GM19397 (cell line): Measurements from ENCODE around the gene DEFB128.
"Not testable (repeated sequence)": the region's sequence is repeated elsewhere in the genome, so short reads cannot be mapped to it uniquely, and the experiment has no call there.

Experiments used
- ATAC-seq: cut with Tn5 transposase; IDR thresholded peaks from one replicate; pipeline ENCODE4 v1.9.1; 2021; ENCODE audit warnings: mild to moderate bottlenecking, moderate library complexity; ENCODE audit not compliant: unreplicated experiment

DEFB128 gene

DNA sequence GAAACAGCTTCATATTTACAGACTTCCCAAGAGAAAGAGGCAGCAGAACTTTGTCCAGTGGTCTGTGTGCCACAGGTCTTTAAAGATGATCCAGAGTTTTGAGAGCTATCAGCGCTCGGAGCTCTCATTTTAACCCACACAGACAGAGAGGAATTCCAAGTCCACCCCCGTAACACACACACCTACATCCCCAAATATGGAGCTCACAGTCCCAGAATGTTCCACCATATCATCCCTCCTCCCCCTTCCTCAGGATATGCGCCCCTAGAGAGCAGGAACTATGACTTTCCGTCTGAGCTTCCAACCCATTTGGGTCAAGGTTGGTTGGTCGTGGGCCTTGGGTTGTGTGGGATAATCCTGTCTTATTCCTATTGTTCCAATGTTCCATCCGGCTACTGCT lies at the start of gene DEFB128:
DEFB128 (minus strand) TSS at position 101 of the 400 bp plus-strand sequence; CDS start at position 13, 88 bp downstream.
- ATAC-seq: no peak

DNA sequence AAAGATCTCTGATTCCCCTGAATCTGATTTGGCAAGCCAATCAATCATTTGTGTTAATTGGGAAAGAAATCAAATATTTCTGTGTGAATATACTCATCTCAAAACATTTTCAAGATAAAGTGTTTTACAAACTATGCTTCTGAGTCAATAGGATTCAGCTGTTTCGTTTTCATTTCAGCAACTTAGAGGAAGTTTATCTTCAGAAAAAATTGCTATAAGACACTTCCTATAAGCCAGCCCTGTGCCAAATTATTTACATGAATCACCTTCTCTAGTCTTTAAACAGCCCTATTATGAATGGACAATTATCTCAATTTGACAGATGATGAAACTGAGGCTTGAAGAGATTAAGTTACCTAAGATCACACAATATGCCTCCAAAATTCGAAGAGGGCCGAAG lies 48.4 kb upstream of the DEFB128 start:
- no peak for ATAC-seq

DNA sequence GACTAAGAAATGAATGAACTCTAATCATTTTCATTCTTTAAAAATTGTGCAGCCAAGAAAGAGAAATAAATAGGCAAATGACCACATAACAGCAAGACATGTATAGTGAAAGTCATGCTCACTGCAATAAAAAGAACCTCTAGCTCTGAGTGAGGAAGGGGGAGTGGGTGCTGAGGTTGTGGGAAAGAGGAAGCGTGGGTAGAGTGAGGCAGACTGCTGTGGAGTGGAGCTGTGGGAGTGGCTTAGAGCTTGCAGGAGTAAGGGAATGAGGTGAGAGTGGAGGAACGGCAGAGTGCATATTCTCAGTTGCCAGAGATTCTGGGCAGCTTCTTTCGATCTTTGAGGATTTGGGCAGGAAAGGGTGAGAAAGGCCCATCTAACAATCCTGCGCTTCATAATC lies 48.0 kb upstream of the DEFB128 start:
- no peak for ATAC-seq

DNA sequence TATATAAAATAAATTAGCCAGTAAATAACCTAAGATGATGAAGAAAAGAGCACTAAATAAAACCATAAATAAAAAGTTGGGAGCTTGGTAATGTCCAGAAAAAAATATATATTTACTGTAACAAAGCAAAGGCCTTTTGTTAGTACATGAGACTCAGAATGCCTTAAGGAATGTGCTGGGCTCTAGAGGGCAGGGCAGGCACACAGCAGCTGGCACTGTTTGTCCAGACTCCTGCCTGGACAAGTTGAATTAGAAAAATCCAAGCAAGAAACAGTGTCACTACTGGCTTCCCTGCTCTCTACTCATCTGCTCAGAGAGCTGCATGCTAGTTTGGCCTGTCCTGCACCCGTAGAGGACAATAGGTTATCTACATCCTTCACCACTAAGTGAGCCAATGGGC lies 46.4 kb upstream of the DEFB128 start:
- no peak for ATAC-seq

DNA sequence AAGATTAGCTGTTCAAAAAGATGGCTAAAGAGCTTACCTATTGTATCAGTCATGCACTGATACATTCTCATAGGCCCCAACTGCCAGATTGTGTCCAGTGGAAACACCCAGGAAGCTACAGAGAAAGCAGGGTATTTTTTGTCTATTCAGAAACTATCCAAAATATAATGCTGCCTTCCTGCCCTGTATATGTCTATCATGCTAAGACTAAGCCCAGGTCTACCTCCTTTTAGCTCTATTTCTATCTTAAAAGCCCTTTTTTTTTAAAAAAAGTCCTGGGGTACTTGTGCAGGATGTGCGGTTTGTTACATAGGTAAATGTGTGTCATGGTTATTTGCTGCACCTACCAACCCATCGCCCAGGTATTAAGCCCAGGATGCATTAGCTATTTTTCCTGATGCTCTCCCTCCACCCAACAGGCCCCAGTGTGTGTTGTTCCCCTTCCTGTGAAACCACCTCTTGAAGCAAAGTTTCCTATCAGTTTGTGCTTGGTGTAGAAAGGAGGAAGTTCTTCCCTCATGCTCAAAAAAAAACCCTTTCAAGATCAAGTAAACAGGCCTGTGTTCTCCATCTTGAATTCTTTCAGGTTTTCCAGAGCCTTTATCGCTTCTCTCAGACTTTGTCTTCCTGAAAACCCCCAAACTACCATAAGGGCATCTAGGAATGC lies 38.1 kb upstream of the DEFB128 start:
- ATAC-seq: no peak

DNA sequence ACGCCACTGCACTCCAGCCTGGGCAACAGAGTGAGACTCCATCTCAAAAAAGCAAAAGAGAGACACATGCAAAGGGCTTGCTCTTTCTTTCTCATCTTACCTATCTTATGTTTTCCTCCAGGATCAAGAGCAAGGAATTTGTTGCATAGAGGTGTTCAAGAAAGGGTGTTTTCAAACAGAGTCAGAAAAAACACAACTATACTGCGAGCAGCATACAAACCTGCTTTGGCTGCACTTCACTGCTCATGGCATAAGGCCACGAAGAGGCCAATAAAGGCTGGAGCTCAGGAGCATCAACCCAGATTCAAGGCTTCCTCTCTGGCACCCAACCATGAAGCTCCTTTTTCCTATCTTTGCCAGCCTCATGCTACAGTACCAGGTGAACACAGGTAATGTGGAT lies 37.4 kb upstream of the DEFB128 start, which contains the start of gene DEFB129:
DEFB129 (plus strand) TSS at position 301 of the 400 bp plus-strand sequence; CDS start at position 332, 31 bp downstream.
- no peak for ATAC-seq

DNA sequence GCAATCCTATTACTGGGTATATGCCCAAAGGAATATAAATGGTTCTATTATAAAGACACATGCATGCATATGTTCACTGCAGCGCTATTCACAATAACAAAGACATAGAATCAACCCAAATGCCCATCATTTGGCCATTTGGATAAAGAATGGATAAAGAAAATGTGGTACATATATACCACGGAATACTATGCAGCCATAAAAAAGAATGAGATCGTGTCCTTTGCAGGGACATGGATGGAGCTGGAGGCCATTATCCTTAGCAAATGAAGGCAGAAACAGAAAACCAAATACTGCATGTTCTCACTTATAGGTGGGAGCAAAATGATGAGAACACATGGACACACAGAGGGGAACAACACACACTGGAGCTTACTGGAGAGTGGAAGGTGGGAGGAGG lies 36.4 kb upstream of the DEFB128 start:
- ATAC-seq: not testable (repeated sequence)

DNA sequence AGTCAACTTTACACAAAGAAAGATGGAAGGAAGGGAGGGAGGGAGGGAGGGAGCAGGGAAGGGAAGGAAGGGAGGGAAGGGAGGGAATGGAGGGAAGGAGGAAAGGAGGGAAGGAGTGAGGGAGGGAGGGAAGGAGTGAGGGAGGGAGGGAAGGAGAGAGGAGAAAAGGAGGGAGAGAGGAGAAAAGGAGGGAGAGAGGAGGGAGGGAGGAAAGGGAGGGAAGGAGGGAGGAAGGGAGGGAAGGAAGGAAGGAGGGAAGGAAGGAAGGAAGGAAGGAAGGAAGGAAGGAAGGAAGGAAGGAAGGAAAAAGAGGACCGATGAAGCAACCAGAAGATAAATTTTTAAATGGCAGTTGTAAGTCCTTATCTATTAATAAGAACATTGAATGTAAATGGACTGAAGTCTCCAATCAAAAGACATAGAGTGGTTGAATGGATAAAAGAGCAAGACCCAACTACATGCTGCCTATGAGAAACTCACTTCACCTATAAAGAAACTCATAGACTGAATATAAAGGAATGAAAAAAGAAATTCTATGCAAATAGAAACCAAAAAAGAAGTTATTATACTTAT lies 31.8 kb upstream of the DEFB128 start:
- no peak for ATAC-seq

DNA sequence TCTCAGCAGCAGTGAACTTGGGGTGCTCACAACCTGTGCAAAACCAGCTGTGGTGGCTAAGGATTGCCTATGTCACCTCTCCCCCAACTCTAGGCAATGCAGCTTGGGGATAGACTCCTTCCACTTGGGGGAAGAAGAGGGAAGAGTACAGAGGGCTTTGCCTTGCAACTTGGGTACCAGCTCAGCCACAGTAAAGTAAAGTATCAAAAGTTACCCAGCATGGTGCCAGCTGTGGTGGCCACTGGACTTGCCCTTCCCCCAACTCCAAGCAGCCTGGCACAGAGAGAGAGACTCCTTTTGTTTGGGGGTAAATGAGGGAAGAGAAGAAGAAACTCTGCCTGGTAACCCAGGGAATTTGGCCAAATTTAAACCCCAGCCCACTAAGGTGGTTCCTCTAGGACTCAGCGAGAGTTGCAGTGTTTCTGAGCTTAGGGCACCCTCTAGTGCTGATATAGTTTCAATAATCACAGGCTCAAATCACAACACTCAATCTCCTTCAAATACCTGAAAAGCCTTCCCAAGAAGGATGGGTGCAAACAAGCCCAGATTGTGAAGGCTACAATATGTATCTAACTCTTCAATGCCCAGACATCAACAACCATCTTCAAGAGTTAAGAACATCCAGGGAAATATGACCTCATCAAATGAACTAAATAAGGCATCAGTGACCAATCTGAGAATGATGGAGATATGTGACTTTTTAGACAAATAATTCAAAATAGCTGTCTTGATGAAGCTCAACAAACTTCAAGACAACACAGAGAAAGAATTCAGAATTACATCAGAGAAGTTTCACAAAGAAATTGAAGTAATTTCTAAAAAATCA lies 30.0 kb upstream of the DEFB128 start:
- ATAC-seq: no peak

DNA sequence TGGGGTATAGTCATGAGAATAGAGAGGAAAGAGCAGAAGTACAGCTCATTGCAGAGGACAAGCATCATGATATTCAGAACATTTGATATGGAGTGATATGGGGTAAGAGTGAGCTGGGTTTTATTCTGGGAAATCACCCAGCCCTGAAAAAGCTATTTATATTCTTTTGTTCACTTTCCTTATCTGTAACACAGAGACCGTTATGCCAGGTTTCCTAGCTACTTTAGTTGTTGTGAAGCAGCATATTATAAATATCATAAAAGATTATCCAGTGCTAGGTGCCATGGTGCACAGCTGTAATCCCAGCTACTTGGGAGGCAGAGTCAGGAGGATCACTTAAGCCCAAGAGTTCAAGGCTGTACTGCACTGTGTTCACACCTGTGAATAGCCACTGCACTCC lies 27.8 kb upstream of the DEFB128 start:
- ATAC-seq: no peak

DNA sequence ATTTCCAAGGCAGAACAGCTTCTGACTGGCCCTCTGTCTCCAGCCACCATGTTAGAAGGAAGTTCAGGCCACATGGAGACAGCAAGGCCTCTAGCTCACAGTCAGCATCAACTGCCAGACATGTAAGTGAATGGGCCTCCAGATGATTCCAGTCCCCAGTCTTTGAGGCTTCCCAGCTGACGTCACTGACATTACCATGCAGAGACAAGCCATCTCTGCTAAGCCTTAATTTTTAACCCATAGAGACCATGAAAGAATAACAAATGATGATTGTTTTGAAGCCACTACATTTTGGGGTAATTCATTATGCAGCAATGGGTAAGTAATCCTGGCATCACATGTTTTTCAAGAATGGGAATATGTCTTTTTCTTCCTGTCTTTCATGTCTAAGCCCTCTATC lies 26.3 kb upstream of the DEFB128 start:
- no peak for ATAC-seq

DNA sequence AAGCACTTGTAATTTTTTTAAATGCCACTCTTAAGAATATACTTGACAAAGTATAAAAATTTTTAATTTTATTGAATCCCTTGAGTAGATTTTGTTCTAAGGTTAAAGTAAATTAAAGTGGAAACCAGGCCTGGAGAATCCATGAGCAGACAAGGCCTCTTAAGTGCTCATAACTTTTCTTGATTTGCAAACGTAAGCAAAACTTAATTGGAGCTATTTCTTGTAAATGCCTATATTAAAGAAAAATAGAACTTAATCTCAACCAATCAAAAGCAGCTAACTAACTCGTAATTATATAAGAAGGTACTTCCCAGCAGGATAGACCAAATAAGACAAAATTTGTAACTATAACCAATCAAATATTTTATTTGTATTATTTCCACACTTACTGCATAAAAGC lies 24.9 kb upstream of the DEFB128 start:
- no peak for ATAC-seq

DNA sequence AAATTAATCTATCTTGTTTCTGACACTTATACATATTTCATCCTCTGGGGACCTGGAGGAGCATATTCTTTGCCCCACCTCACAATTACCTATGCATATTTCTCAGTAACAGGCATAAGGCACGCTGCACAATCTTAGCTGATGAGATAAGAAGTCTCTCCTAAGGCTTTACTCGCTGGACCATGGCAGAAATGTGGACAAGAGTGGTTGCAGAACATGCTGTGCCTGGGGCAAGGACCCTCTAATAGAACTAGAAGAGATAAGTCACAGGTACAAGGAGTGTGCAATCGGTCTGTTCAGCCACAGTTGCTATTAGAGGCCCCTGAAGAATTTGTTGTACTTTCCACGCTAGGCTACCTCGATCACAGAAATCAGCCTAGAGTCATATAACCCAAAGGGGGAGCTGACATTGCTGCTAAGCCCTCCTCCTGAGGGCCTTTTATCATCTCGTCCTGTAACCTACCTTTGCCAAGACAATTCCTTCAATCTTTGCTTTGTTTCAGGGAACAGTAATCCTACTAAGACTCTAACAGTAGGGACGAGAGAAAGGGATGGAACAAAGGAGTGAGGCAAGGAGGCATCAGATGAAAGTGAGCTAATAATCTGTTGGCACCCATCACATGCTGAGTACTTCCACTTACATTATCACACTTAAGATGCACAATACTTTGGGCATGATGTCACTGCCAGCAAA lies 21.4 kb upstream of the DEFB128 start:
- ATAC-seq: no peak

DNA sequence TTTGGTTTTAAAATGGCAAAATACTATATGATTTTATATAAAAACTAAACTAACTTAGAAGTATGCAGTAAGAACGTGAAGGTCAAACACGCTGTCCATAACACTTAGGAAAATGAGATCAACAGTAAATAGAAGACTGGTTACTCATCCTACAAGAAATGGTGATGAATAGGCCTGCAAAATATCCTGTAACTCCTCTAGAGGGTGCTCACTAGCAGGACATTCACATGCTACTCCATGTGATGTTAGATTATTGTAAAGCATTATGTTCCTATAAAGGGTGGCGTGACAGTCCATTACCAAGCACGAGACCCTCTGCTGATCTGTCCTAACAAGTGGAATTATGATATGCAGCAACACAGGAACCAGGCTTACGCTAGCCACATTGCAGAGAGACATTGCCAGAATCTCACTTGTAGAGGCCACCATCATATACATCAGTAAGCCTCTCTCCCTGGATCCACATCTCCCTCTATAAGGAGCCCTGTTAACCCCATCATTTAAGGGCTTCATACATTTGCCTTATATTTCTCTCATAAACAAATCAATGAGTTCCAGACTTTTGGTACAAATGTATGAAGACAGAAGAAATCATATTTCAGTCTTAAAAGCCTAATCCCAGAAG lies 19.5 kb upstream of the DEFB128 start:
- ATAC-seq: no peak

DNA sequence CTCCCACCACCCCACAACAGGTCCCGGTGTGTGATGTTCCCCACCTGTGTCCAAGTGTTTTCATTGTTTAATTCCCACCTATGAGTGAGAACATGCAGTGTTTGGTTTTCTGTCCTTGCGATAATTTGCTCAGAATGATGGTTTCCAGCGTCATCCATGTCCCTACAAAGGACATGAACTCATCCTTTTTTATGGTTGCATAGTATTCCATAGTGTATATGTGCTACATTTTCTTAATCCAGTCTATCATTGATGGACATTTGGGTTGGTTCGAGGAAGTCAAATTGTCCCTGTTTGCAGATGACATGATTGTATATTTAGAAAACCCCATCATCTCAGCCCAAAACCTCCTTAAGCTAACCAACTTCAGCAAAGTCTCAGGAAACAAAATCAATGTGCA lies 14.1 kb upstream of the DEFB128 start:
- not testable (repeated sequence) for ATAC-seq

DNA sequence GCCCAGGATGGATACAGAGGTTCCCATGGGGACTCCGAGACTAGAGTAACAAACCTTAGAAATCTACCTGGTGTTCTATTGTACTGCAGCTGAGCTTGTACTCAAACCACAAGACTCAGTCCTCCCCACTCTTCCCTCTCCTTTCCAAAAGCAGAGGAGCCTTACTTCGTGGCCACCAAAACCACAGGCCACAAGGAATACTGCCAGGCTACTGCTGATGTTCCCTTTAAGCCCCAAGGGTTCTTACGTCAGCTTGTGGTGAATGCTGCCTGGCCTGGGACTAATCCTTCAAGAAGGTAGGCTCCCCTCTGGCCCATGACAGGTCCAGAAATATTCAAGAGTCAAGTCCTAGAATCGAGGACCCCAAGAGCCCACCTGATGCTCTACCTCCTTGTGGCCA lies 10.5 kb upstream of the DEFB128 start:
- no peak for ATAC-seq

DNA sequence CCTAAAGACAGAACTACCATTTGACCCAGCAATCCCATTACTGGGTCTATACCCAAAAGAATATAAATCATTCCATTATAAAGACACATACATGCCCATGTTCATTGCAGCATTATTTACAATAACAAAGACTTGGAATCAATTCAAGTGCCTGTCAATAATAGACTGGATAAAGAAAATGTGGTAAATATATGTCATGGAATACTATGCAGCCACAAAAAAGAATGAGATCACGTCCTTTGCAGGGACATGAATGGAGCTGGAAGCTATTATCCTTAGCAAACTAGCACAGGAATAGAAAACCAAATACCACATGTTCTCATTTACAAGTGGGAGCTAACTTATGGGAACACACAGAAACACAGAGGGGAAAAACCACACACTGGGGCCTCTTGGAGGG lies 8.7 kb upstream of the DEFB128 start:
- ATAC-seq: no peak

DNA sequence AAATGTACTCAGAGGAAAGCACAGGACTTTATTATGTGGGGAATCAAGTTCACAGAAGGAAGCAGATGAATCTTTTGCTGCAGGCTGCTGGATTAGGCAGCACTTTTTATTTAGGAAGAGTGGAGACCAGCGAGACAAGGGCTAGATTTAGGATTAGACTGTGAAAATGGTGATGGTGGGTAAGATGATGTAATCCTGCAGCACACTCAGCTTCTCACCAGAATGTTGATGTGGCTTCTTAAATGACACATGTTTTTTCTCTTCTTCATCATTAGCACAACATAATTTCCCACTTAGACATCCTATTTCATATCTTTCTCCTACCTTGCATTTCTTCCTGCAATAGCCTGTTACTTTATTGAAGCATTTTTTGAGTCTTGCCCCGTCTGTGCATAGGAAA lies 1.8 kb downstream of the DEFB128 start:
- no peak for ATAC-seq

DNA sequence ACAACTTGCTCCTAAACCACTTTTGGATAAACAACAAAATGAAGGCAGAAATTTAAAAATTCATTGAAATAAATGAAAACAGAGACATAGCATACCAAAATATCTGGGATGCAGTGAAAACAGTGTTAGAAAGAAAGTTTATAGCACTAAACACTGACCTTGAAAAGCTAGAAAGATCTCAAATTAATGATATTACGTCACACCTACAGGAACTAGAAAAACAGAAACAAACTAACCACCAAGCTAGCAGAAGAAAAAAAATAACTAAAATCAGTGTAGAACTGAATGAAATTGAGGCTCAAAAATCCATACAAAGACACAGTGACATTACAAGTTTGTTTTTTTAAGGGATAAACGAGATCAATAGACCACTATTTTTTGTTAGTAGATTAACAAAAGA lies 5.2 kb downstream of the DEFB128 start:
- no peak for ATAC-seq

DNA sequence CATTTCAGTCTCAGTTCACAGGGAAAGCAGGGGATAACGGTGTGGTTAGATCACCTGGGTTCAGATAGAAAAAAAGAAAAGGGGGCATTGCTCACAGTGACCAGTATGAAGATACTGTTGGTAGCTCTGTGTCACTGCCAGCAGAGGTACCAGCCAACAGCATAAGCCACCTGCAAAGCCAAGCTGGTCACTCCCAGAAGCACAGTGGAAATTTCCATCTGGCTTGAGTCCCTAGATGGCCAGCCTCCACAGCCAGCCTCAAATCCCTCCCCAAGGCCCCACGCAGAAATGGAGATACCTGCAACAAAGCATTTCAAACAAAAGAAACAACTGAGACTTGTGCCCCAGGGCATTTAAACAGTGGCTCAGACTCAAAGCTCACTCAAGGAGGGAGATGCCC lies 20.6 kb downstream of the DEFB128 start:
- ATAC-seq: no peak

DNA sequence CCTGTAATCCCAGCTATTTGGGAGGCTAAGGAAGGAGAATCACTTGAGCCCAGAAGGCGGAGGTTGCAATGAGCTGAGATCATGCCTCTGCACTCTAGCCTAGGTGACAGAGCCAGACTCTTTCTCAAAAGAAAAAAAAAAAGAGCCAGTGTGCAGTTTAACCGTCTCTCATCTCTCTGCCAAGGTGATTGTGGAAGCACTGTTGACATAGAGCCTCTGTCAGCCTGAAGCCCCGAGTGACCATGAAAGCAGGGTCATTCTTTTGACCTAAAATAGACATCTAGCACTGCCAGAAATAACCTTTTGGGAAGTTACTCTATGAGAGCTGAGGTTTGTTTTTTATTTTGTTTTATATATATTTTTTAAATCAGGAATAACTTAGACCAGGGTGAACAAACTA lies 24.9 kb downstream of the DEFB128 start:
- ATAC-seq: no peak
